HG02623 (cell line): ENCODE data around the gene NUDT4B.
A peak's percentile ranks its signal among the peaks of the same experiment; 100 is the strongest.
"Not testable (repeated sequence)": the region's sequence is repeated elsewhere in the genome, so short reads cannot be mapped to it uniquely, and the experiment has no call there.

Source experiments
- ATAC-seq: cut with Tn5 transposase; IDR thresholded peaks from one replicate; pipeline ENCODE4 v1.9.1; 2021; ENCODE audit warnings: moderate library complexity; ENCODE audit not compliant: unreplicated experiment

NUDT4B gene

DNA sequence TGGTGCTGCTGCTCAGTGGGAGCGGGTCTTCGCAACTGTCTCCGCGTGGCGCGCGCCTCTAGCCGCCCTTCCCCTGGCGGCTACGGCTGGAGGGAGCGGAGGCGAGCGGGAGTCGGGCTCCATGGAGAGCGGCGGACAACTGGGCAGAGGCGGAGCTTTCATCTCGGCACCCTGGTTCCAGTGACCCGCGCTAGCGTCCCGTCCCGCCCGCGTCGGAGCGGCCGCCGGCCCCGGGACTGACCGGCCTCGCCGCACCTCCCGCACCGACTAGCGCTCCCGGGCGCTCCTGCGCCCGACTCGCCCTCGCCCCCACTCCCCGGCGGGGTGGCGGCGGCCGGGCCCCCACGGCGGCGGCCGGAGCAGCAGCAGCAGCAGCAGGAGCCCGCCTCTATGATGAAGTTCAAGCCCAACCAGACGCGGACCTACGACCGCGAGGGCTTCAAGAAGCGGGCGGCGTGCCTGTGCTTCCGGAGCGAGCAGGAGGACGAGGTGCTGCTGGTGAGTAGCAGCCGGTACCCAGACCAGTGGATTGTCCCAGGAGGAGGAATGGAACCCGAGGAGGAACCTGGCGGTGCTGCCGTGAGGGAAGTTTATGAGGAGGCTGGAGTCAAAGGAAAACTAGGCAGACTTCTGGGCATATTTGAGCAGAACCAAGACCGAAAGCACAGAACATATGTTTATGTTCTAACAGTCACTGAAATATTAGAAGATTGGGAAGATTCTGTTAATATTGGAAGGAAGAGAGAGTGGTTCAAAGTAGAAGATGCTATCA lies at the start of gene NUDT4B:
Gene NUDT4B (plus strand): TSS at position 212 of the 772 bp plus-strand sequence. CDS start 179 bp downstream, at position 391.
- peak; percentile 31 for ATAC-seq

DNA sequence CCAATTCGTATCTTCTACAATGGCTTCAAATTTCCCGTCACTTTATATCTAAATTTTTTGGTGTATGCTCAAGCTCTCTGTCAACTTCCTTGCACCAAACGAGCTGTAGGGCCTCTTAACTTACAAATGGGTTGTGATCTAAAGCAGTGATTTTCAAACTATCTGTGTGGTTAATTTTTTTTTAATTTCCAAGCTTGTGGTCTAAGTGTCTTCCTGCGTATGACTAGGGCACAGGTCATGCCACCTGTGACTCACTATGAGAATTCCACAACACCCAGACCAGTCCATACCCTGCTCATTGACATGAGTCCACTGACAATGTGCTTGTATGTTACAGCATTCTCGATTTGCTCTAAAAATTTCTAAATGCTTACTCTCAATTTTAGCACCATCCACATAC lies 49.2 kb upstream of the NUDT4B start:
- not testable (repeated sequence) for ATAC-seq

DNA sequence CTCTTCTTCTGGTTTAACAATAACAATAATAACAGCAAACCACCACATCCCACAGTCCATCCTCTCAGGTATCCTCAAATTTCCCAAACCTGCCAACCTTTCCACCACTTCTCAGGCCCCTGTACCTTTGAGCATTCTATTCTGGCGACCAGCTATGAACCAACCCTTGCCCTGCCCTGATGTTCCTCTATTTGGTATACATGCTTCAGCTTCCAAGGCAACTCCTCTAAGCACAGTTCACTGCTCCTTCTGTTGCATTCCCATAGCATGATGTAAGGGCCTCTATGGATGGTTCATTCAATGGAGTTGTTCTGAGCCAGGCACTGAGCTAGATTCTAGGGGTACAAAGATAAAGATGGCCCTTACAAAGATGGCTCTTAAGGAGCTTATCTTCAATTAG lies 46.3 kb upstream of the NUDT4B start:
- ATAC-seq, result not testable (repeated sequence)

DNA sequence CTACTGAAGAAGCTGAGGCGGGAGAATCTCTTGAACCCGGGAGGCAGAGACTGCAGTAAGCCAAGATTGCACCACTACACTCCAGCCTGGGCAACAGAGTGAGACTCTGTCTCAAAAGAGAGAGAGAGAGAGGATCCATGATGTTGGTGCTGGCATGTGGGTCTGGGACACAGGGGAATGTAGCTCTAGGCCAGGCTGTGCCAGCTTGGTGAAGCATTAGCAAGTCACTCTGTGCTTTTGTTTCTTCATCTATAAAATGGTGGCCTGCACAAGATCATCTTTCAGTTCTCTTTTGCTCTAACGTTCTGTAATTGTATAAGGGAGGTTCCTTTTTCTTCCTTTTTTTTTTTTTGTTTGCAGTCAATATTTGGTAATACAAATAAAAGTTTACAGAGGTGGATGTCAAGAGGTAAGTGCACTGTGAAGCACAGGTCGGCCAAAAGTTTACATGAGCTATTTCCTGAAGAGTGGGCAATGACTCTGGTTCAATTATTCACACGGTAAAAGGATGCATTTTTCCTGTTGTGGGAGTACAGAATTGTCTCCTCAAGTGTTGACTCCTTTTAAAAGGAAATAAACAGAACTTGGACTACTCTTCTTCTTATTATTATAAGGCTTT lies 44.5 kb upstream of the NUDT4B start:
- ATAC-seq, result not testable (repeated sequence)

DNA sequence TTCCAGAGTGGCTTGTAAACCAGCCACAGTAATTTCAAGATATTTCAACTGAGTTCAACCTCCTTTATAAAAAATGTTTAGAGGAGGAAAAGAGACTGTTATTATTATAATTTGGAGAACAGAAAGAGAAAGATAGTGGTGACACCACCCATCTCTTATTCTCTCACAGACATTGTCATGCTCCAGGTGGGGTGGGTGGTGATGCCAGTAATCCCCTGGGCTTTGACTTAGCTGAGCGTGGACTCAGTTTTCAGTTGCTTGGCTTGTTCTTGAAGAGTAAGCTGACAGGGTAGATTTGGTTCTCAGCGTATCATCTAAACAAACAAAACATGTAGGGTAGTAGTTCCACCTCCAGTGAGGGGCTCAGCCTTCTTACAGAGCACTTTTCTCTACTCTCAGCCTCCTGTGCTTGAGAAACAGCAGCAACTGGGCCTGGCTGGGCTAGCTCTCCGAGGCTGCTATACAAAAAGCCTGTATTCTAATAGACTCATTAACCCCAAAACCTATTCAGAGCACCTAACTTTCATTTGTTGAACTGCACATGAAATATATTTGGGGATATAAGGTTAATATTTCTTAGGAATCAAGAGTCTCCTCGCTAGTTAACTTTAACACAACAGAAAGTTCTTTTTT lies 43.1 kb upstream of the NUDT4B start:
- not testable (repeated sequence) for ATAC-seq

DNA sequence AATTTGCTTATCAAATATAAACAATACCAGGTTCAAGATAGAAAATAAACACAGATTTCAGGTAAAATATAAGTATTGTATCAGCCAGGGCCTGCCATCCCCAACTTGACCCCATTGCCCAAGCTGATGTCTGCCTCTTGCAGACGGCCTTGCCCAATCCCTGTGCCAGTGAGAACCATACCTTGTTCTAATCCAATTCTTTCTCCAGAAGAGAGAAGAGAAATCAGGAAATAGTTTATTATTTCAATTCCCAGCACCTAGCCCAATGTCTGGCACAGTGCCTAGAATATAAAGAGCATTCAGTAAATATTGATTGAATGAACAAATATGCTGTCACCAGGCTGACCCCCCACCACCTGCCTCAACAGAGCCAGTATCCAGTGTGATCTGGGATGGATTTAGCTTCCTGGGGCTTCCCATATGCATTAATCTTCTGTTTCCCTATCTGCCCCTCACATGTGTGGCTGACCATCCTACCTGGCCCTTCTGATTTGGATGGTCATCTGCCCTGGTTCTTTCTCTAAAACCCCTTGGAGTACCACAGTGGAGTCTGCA lies 39.7 kb upstream of the NUDT4B start:
- ATAC-seq, result not testable (repeated sequence)

DNA sequence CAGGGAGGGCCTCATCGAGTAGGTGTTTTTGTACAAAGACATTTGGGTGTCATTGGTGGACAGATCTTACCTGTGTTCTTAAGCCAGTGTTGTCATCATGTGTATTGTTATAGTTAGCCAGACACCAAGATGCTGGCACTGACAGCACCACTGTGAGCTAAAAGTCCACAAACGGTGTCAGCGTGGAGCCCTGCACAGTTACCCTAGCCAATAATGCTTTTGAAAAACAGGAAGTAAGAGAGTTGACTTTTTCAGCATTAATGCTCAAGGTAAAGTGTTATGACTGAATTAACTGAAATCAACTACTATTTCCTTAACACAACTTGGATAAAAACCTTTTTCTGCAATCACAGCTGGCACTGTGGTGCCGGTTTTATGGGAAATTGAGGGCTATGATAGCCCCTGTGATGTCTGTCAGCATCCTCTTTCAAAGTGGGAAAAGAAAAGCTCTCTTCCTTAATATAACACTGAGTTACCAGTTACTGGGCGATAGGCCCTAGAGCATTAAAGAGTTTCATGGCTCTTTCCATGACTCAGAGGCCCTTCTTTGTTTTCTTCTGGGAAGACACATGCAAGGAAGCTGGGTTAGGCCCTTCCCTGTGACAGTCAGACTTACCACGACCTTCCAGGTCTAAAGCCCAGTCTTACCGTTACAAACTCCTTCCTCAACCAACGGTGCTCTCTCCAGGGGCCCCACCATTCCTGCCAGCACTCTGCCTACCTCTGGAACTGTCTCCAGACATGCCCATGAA lies 37.6 kb upstream of the NUDT4B start:
- not testable (repeated sequence) for ATAC-seq

DNA sequence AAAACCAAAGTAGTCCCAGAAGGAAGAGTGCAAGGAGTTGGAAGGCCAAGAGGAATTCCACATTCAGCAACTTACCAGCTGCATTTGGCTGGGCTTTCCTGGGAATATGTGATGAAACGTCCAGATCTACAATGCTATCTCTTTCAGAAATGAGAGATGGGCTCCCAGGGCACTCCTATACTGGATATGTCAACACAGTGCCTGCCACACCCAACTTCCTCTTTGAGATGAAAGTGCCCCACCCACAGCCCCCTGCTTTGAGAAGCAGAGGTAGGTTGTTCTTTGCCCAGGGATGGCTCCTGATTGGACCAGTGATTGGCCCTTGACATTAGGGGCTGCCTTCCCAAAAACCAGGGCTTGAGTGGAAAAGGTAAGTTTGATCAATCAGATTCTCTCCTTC lies 36.2 kb upstream of the NUDT4B start:
- not testable (repeated sequence) for ATAC-seq

DNA sequence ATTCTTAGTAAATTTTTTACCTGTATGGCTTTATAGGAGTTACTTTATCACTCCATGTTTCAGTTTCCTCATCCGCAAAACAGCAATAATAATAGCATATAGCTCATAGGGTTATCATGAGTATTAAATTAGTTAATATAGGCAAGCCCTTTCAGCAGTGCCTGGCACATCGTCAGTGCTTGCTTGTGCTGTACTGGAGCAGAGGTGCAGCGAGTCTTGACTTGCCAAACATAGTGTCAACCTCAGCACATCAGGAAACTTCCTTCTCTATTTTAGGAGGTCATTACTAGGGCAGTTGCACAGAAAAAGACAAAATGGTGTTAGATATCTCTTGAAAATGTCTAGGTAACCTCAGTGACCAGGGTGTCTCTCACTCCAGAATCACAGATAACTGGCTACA lies 33.1 kb upstream of the NUDT4B start:
- ATAC-seq, result not testable (repeated sequence)

DNA sequence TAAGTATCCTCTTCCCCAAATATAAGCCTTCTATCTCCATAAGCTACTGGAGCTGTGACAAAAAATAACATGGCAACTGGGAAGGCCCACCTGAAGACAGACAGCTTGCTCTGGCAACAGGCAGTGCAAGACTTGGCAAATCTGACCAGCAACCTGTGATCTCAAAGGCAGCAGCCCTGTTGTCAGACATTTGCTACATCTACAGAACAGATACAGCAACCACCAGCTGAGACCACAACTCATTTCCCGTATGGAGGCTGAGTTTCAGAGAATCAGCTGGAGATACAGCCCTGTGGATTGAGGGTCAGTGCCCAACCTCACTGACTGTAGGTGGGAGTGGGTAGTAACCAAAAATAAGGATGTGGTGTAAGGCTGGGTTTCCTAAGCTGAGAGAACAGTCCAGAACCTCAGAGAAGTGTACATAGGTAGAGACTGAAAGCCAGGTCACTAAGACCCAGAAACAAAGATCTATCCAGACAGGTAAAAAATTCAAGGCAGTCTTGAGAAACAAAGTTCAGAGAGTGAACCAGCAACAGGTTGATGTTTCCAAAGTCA lies 31.5 kb upstream of the NUDT4B start:
- ATAC-seq, result not testable (repeated sequence)

DNA sequence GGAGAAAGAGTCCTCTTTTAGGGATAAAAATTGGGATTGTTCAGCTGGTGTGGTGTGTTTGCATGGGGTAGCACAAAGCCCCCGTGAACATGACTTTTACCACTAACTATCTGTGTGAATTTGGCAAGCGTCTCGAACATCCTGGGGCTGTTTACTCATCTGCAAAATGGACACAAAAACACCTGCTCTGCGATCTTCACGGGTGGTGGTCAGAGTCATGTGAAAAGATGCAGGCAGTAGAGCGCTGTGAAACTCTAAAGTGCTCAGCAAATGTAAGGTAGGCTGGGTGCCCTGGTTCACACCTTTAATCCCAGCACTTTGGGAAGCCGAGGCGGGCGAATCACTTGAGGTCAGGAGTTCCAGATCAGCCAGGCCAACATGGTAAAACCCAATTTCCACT lies 27.7 kb upstream of the NUDT4B start:
- not testable (repeated sequence) for ATAC-seq

DNA sequence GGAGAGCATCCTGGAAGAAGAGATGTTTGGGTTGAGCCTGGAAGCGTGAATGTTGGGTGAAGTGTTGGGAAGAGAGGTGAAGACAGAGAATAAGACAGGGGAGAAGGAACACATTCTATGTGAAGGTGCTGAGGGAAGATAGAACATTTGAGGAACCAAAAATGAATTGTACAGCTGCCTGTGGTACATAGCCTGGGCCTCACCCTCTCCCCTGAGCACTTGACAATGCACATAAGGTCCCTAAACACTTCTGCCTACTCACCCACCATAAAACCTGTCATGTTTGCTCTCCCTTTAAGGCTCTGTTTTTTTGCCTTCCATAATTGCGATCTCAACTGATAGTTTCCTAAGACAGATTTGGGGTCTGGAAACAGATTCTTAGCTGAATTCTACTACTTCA lies 25.8 kb upstream of the NUDT4B start:
- ATAC-seq, result not testable (repeated sequence)

DNA sequence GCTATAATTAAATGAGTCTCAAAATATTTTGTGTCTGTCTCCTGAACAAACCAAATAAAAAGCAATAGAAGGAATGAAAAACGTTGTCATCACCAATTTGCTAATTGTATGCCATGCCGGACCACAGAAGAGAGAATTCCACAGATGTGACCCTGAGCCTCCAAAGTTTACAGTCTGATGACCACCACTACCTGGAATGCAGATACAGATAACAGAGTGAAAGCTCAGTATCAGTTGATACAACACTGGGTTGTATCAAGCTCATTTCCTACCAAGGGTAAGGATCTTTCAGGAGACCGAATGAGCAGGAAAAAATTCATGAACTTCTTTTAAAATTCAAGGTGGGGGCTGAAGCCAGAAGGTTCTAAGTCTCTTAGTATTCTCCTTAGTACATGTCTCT lies 25.1 kb upstream of the NUDT4B start:
- not testable (repeated sequence) for ATAC-seq

DNA sequence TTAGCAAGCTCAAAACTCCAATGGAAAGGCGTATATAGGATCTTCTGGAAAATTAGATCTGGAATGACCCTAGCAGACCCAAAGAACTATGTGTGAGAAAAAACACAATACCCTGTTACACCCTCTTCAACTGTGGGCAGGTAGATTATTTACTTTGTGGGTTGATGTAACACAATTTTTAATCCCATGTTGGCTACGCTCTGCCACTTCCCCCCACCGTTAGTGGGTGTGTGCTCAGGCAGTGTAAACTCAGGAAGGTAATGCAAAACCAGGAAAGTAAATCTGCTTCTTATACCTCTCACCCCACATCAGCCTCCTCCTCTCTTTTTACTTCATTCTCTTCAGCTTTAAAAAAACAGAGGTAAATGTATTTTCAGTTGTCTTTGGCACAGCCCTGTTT lies 23.7 kb upstream of the NUDT4B start:
- not testable (repeated sequence) for ATAC-seq

DNA sequence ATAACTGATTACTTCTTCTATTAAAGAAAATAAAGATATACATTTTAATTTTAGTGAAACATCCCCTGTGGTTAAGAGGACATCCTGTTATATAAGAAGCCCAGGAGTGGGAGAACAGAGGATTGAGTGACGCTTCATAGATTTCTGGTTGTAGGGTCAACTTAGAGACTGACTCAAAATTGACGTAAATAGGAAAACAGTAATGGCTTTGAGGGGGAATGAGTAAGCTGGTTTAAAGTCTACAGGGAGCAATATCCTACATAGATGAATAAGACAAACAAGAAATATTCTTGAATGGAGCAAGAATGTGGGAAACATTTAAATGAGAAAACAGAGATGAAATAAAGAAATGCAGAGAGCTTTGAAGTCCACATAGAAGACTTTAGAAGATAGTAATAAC lies 20.7 kb upstream of the NUDT4B start:
- not testable (repeated sequence) for ATAC-seq

DNA sequence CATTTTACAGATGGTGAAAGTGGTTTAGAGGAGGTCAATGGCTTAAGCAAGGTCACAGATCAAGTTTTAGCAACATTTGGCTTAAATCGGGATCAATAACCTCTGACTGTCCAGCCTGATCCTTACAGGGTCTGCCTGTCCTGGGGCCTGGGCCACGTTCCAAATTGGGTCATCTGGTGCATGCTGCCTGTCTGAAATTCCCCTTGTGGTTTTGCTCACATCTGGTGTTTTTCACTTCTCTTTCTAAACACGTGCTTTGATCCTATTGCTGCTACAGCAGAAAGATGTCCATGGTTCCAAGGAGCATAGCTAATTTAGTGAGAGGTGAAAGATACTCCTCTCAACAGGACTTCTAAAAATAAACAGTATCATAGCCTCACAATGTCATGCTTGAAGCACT lies 19.4 kb upstream of the NUDT4B start:
- peak; percentile 69 for ATAC-seq

DNA sequence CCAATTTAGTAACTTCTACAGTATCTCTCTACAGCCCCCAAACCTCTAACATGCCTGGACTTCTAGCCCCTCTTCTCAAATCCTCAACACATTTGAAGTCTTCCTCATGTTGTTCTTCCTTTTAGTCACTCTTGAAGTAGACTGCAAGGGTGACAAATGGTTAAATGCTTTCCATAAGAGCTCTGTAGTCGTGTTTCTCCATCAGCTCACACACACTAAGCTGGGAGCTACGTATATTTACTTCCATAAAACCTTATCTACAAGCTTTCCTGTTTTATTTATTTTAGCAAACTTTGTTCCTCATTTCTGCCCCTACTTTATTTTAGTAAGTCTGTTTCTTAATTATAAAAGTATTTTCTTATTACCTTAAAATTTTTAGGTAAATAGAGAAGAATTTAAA lies 19.0 kb upstream of the NUDT4B start:
- not testable (repeated sequence) for ATAC-seq

DNA sequence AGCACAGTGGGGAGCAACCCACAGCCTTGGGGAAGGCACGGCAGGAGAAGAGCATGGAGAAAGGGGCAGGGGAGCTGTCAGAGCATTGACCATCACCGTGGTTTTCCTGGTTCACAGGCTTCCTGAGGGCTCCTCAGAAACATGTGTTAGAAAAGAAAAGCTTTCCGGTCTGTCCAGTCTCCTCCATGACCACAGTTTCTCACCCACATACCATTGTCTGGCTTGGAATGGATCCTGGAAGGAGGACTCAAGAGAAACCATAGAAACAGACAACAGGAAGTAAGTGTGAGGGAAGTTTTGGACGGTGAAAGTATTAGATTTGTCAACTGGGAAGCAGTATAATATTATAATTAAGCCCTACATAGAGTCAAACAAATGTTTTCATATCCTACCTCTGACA lies 16.3 kb upstream of the NUDT4B start:
- ATAC-seq, result not testable (repeated sequence)

DNA sequence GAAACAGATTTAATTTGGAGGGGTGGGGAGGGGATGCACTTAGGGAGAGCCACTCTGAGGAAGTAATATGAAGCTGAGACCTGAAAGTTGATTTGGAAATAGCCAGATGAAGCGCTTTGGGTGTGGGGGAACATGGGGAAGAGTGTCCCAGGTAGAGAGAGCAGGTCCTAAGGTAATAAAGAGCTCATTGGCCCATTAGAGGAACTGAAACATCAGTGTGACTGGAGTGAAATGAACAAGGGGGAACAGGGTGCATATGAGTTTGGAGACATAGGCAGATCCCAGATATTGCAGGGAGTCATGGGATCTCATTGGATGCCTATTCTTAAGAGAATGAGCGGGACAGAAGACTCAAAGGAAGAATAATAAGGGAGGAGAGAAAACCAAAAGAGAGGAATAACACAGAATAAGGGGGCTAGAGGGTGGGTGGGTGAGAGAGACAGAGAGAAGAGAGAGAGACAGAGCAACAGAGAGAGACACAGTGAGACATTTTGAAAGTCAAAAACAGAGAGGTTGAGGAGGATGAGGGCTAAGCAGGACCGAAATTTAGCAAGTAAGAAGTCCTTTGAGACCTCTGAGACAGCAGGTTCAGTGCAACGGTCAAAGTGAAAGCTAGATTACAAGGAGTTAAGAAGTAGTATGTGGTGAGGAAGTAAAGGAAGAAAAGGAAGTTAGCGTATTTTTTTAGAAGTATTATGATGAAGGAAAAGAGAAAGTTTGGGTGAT lies 14.8 kb upstream of the NUDT4B start:
- peak; percentile 65 for ATAC-seq

DNA sequence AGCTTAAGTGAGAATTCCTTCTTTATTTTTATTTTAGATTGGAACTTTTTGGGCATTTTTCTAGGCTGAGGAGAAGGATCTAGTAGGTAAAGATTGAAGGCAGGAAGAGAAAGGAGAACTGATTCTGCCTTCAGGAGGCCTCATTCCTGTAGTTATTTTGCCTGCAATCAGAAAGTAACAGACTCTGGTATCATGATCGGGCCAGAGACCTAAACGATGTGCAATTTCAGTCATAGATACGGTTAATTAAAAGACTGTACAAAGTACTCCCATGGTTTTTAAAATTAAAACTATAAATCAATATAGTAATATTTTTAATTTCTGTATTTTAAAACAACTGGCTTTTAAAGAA lies 14.3 kb upstream of the NUDT4B start:
- ATAC-seq, result not testable (repeated sequence)
